Ovary (tissue), 9 donors: ENCODE measurements around the gene PAM. TPM values are rescaled to one million over a fixed set of nuclear protein-coding genes. Genes with fewer than 3 reads are reported as not detected.
"Not testable (repeated sequence)": the region's sequence is repeated elsewhere in the genome, so short reads cannot be mapped to it uniquely, and the experiment has no call there.

Source experiments
- DNase-seq, 5 donors: peaks; one replicate each; pipeline ENCODE4 v3.0.0-alpha.2; 2019 to 2020
- H3K27ac ChIP-seq, 2 donors: fragments of 200-600 bp; one replicate each; pipeline versions ENCODE4 v1.5.1 to v1.8.0; 2019 to 2022
- H3K27me3 ChIP-seq: fragments of 200-600 bp; one replicate; pipeline ENCODE4 v1.8.0; 2022
- H3K36me3 ChIP-seq: fragments of 200-600 bp; sonication (generic); one replicate; pipeline ENCODE4 v1.5.1; 2019
- H3K4me1 ChIP-seq: one replicate; pipeline ENCODE4 v1.8.1; 2013; ENCODE audit warnings: mild to moderate bottlenecking, moderate library complexity; ENCODE audit not compliant: insufficient read depth
- H3K4me3 ChIP-seq: fragments of 200-600 bp; sonication (generic); one replicate; pipeline ENCODE4 v1.5.1; 2017
- H3K9me3 ChIP-seq, 2 donors: fragments of 200-600 bp in 1 of 2; sonication (generic) in 1 of 2; one replicate each; pipeline versions ENCODE4 v1.5.1 to v1.8.1; 2013 to 2019; ENCODE audit warnings: mild to moderate bottlenecking in 1 of 2, moderate library complexity in 1 of 2
- CTCF ChIP-seq, 3 donors: fragments of 450-650 bp in 2 of 3; fragments of 200-600 bp in 1 of 3; IDR thresholded peaks; one replicate each; pipeline versions ENCODE4 v1.5.1 to v1.8.0; 2016 to 2022; ENCODE audit warnings: antibody characterized with exemption in 3 of 3, mild to moderate bottlenecking in 1 of 3
- EP300 ChIP-seq: sonication (generic); formaldehyde crosslinking; IDR thresholded peaks from one replicate; pipeline ENCODE4 v1.6.1; 2017; ENCODE audit warnings: antibody characterized with exemption
- POLR2A ChIP-seq: fragments of 450-650 bp; IDR thresholded peaks from one replicate; pipeline ENCODE4 v1.6.1; 2017; ENCODE audit warnings: antibody characterized with exemption, mild to moderate bottlenecking, moderate library complexity
- WGBS, 3 donors: extraction: QIAGEN DNeasy Blood & Tissue Kit in 1 of 3; methylation state at CpG; one replicate each; pipeline versions ENCODE4 v1.1.5 to v1.1.7; 2013 to 2017; 5-methylcytosine and 5-hydroxymethylcytosine counted together
- intact Hi-C, 4 donors: fragments of 100-400 bp; cut with DNase I; formaldehyde crosslinking; loops; one replicate each; pipeline versions ENCODE4 v1.11.0 to v1.15.1; 2022 to 2023
- polyA plus RNA-seq, 2 donors: library from polyadenylated mRNA; stranded (reverse); fragments of 200-250 nt in 1 of 2; fragments of 350-450 nt in 1 of 2; fragmentation: Illumina TruSeq in 1 of 2; extraction: RNeasy Lipid Tissue Mini Kit (QIAGEN cat#74804) in 1 of 2; gene quantifications; one replicate each; pipeline ENCODE4 v1.2.3, GENCODE V29; 2013 to 2014
- total RNA-seq, 7 donors: library from RNA; depleted of rRNA in 2 of 7; stranded (reverse); fragments of >200 nt in 2 of 7; fragmentation: NEBNext Ultra II Directional in 3 of 7; extraction: Animal tissue kit (Norgen Biotek cat#: 25700) in 3 of 7; gene quantifications; one replicate each; pipeline versions ENCODE4 v1.1.0 to v1.2.4, GENCODE V29; 2016 to 2023
- donor health status: DM: no; HTN: no; CAD: no; lungs with moderate emphysema.
- donor health status: DM: no; HTN: no; CAD: no.
- donor health status: Bipolar disorder and iron deficiency.
- donor health status: DM: yes; HTN: yes; CAD: no.
- donor health status: DM: no; HTN: no; CAD: no.
- donor health status: DM: yes; HTN: yes; CAD: no.

Gene PAM
- total and polyA plus RNA-seq, 9 donors: 124 to 431 (median 187) TPM

GRCh38 chr5:102747386-102748166, 7.5 kb upstream of the PAM start:
- H3K27me3 ChIP-seq: no peaks in the 10 kb centered on the region
- intact Hi-C loops: no loop called here
- H3K4me1 ChIP-seq: no peaks in the 10 kb centered on the region
- no peaks in the 10 kb centered on the region for H3K9me3 ChIP-seq
- no peak for TF ChIP-seq CTCF (IDR thresholded peaks at IDR 0.05)
- no peak for TF ChIP-seq POLR2A
- no peak for TF ChIP-seq EP300
- DNase-seq: no peak
- H3K27ac ChIP-seq: no peak overlapping the region
- 78 to 82% (median 81%) methylated on average over 4 of the region's 4 CpGs for WGBS, 3 donors
- H3K4me3 ChIP-seq: no peak overlapping the region
- H3K36me3 ChIP-seq: no peaks in the 10 kb centered on the region

- H3K27me3 ChIP-seq: no peaks in the 10 kb centered on the region
- H3K27ac ChIP-seq: no peak overlapping the region
- no peaks in the 10 kb centered on the region for H3K9me3 ChIP-seq
- intact Hi-C loops: no loop called here
- no peak for DNase-seq
- TF ChIP-seq EP300 (no peak), CTCF (IDR thresholded peaks at IDR 0.05) (no peak), POLR2A (no peak)
- H3K36me3 ChIP-seq: no peaks in the 10 kb centered on the region
- peaks cover 4% of the 10 kb centered on the region for H3K4me1 ChIP-seq
- WGBS, 3 donors: 71 to 82% (median 77%) methylated on average over 5 of the region's 5 CpGs
- H3K4me3 ChIP-seq: no peak overlapping the region
Observed at GRCh38 chr5:102749416-102750030, 5.6 kb upstream of the PAM start.

- 90 to 93% (median 92%) methylated on average over 4 of the region's 4 CpGs for WGBS, 3 donors
- intact Hi-C loops: no loop called here
- H3K4me3 ChIP-seq: no peak overlapping the region
- no peak overlapping the region for H3K27ac ChIP-seq
- H3K36me3 ChIP-seq: no peaks in the 10 kb centered on the region
- H3K27me3 ChIP-seq: no peaks in the 10 kb centered on the region
- no peaks in the 10 kb centered on the region for H3K9me3 ChIP-seq
- no peak for DNase-seq
- TF ChIP-seq EP300 (no peak), CTCF (IDR thresholded peaks at IDR 0.05) (no peak), POLR2A (no peak)
- H3K4me1 ChIP-seq: peaks cover 4% of the 10 kb centered on the region
Observed at GRCh38 chr5:102750151-102750834, 4.8 kb upstream of the PAM start.

- DNase-seq, H3K27ac ChIP-seq: not testable (repeated sequence)
- 88 to 91% (median 90%) methylated on average over 22 to 32 of the region's 32 CpGs for WGBS, 3 donors
Observed at GRCh38 chr5:102751903-102752376, 3.2 kb upstream of the PAM start.

More at GRCh38 chr5:102751903-102752376, 3.2 kb upstream of the PAM start:
- H3K36me3 ChIP-seq, H3K4me3 ChIP-seq, H3K9me3 ChIP-seq, H3K4me1 ChIP-seq, H3K27me3 ChIP-seq, intact Hi-C loops: not testable (repeated sequence)
